Kidney tubule cell (primary cell): Measurements from ENCODE around the gene PLEKHA6.
"Not testable (repeated sequence)": the region's sequence is repeated elsewhere in the genome, so short reads cannot be mapped to it uniquely, and the experiment has no call there.

ENCODE experiments used
- DNase-seq: peaks from one replicate; pipeline ENCODE4 v3.0.0-alpha.2; 2018; ENCODE audit warnings: low spot score

Gene PLEKHA6

DNA sequence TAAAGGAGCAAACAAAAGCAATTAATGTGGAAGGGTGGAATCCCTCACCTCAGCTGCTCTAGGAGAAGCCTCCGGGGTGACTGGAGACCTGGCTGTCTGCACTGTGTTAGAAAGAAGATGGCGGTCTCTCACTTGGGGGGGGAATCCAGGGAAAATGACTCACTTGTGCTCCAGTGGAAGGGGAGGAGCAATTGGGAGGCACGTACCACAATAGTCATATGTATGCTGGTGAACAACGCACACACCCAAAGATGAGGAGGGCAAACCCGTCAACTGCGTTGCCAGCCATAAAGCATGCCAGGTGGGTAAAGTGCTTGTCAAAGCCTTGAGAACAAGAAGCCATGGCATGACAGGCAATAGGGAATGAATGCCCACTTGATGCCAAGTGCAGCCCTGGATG lies 22.1 kb downstream of the PLEKHA6 start:
- DNase-seq: no peak

DNA sequence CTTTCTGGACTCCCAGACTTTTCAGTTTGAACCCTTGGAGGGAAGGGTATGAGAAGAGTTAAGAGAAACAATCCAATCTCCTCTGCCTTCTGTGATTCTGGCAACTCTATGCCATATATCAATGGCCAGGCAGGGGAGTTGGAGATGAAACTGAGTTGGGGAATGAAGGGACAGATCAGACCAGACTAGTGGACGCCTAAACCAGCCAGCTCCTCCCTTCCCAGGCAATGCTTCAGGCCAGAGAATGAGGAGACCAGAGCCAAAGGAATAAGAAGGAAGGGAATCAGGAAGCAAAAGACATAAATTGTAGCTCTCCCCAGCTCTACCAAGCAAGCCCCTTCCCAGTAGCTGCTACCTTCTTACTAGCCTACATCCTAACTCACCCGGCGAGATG lies 22.7 kb downstream of the PLEKHA6 start:
- no peak for DNase-seq

- DNase-seq: no peak
These were observed 23.2 kb downstream of the PLEKHA6 start for GRCh38 chr1:204336421-204337035.

GRCh38 chr1:204335533-204335932 lies 24.2 kb downstream of the PLEKHA6 start:
- DNase-seq: no peak

GRCh38 chr1:204335085-204335484 lies 24.6 kb downstream of the PLEKHA6 start:
- no peak for DNase-seq

GRCh38 chr1:204334455-204334854 lies 25.3 kb downstream of the PLEKHA6 start:
- no peak for DNase-seq

- no peak for DNase-seq
These were observed 26.3 kb downstream of the PLEKHA6 start for GRCh38 chr1:204333427-204333826.

GRCh38 chr1:204331847-204332487 lies 27.8 kb downstream of the PLEKHA6 start:
- DNase-seq: peak; percentile 67

- peak; percentile 68 for DNase-seq
These were observed 28.5 kb downstream of the PLEKHA6 start for GRCh38 chr1:204331275-204331674.

DNA sequence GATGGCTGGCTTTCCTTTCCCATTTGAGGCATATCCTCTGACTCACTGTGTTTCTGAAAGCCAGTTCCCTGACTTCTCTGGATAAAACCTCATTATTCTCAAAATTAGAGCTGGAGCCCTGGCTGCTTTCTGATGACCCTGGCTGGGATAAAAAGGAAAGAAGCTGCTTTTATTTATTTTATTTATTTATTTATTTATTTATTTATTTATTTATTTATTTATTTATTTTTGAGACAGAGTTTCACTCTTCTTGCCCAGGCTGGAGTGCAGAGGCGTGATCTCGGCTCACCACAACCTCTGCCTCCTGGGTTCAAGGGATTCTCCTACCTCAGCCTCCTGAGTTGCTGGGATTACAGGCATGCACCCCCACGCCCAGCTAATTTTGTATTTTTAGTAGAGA lies 31.9 kb downstream of the PLEKHA6 start:
- not testable (repeated sequence) for DNase-seq

- no peak for DNase-seq
These were observed 32.4 kb downstream of the PLEKHA6 start for GRCh38 chr1:204327359-204327758.

- no peak for DNase-seq
These were observed 32.9 kb downstream of the PLEKHA6 start for GRCh38 chr1:204326771-204327300.

- no peak for DNase-seq
These were observed 33.8 kb downstream of the PLEKHA6 start for GRCh38 chr1:204325944-204326343.

DNA sequence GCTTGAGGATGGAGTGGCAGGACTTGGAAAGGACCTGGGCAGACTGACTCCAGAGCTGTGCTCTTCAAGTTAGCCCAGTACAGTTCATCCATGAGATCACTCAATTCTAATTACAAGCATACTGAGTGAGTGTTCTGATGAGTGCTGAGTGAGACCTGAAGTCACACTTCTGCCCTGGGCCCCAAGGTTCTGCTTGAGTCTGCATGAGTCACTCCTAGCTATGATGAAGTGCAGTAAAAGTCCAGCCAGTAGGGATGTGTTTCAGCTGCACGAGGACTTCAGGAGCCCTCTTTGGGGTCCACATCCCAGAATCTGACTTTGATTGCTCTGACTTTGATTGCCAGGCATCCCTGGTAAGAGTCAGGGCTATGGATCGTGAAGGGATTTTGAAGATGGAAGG lies 35.8 kb downstream of the PLEKHA6 start:
- peak; percentile 89 for DNase-seq

- no peak for DNase-seq
These were observed 37.3 kb downstream of the PLEKHA6 start for GRCh38 chr1:204322339-204322868.

GRCh38 chr1:204321665-204322064 lies 38.1 kb downstream of the PLEKHA6 start:
- DNase-seq: peak; percentile 47

- no peak for DNase-seq
These were observed 38.7 kb downstream of the PLEKHA6 start for GRCh38 chr1:204321051-204321450.

DNA sequence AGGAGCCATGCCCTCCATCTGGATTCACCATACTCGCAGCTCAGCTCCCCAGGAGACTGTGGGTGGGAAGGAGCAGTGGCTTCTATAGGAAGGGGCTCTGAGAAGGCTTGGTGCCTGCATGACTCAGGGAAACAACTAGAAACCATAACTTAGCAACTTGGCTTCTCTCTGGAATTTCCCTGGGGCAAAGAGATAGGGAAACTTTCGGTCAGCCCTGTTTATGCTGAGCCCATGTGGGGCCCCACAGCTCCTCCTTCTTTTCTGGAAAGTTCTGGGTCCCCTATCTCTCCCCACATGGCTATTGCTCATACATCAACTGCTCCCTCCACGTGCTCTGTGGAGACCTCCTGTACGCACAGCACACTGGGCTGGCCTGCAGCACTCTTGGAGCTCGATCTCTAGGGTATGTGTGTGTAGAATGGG lies 39.3 kb downstream of the PLEKHA6 start:
- DNase-seq: peak; percentile 81

- DNase-seq: peak; percentile 92
These were observed 40.3 kb downstream of the PLEKHA6 start for GRCh38 chr1:204319462-204319861.

GRCh38 chr1:204319027-204319426 lies 40.7 kb downstream of the PLEKHA6 start:
- DNase-seq: no peak

DNA sequence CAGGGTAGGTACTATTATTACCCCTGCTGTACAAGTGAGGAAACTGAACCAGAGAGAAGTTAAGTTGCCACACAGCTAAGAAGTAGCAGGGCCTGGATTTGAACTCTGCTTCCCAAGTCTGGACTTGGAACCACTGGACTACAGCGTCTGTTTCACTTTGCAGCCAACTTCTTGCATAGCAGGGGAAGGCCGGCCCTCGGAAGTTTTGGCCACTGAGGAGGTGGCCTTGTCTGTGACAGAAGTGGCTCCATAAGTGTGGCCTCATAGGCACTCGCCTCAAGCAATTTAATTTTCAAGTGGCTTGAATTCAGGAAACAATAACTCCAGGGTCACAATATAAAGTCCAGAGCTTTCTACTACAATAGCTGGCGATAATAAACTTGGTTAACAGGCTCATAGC lies 41.4 kb downstream of the PLEKHA6 start:
- no peak for DNase-seq

DNA sequence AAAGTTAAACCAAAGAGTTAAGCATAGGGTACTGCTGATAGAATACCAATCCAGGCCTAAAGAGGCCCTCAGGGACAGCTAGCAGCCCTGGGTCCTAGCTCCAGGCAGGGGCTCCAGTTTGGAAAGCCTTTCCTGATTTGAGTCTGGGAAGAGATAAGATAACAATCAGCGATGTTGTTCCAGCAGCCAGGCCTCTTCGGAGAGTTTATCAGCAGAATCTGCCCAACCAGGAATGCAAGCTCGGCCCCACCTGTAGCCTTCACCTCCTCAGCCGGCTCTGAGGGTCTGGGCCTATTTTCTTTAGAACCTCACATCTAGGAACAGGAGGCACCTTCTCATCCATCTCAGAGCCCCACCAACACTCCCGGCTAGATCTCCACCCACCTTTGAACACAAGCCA lies 42.6 kb downstream of the PLEKHA6 start:
- no peak for DNase-seq

- DNase-seq: no peak
These were observed 43.6 kb downstream of the PLEKHA6 start for GRCh38 chr1:204316164-204316563.
